ENCODE measurements around the gene FBN1.

FBN1 gene

GRCh38 chr15:48409623-48410022 lies 235.9 kb downstream of the FBN1 start:
- TF ChIP-seq, protein P1, sequence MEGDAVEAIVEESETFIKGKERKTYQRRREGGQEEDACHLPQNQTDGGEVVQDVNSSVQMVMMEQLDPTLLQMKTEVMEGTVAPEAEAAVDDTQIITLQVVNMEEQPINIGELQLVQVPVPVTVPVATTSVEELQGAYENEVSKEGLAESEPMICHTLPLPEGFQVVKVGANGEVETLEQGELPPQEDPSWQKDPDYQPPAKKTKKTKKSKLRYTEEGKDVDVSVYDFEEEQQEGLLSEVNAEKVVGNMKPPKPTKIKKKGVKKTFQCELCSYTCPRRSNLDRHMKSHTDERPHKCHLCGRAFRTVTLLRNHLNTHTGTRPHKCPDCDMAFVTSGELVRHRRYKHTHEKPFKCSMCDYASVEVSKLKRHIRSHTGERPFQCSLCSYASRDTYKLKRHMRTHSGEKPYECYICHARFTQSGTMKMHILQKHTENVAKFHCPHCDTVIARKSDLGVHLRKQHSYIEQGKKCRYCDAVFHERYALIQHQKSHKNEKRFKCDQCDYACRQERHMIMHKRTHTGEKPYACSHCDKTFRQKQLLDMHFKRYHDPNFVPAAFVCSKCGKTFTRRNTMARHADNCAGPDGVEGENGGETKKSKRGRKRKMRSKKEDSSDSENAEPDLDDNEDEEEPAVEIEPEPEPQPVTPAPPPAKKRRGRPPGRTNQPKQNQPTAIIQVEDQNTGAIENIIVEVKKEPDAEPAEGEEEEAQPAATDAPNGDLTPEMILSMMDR (IDR thresholded peaks at IDR 0.05), result no peak
- H3K4me3 ChIP-seq (ENCODE audit: low read depth, low read length), result no peak overlapping the region
- H3K27ac ChIP-seq, result no peak overlapping the region
- H2AFZ ChIP-seq, result no peak overlapping the region
- no peaks in the 10 kb centered on the region for H3K27me3 ChIP-seq (ENCODE audit: control insufficient read depth, insufficient read depth, low read length)
- H3K36me3 ChIP-seq (ENCODE audit: control insufficient read depth, insufficient read depth, low read length), result no peaks in the 10 kb centered on the region
- no peaks in the 10 kb centered on the region for H3K9me3 ChIP-seq (ENCODE audit: control insufficient read depth, low read length)
- H3K9ac ChIP-seq, result no peak overlapping the region
- no peak overlapping the region for H3K4me2 ChIP-seq (ENCODE audit: low read length)
- H3K79me2 ChIP-seq, result no peaks in the 10 kb centered on the region
- H3K4me1 ChIP-seq, result no peaks in the 10 kb centered on the region

DNA sequence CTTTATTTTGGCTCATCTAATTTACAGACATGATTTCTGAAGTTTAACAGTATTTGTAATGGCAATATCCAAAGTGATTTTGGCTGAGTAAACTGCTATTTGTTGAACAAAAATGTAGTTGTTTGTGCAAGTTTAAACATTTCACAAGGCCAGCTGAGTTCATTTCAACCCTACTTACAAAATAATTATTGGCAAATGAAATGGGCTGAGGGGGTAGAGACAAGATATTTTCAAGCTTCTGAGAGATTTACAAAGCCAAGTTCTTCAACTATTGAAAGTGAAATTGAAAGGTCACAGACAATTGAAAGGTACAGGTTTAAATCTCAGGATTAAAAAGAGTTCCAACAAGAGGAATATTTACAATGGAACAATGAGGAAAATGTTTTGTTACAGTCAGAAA lies 237.2 kb downstream of the FBN1 start:
- no peaks in the 10 kb centered on the region for H3K9me3 ChIP-seq (ENCODE audit: control insufficient read depth, low read length)
- no peak overlapping the region for H3K9ac ChIP-seq
- no peak overlapping the region for H3K4me2 ChIP-seq (ENCODE audit: low read length)
- H3K27ac ChIP-seq, result no peak overlapping the region
- H3K79me2 ChIP-seq, result no peaks in the 10 kb centered on the region
- H2AFZ ChIP-seq, result no peak overlapping the region
- H3K4me1 ChIP-seq, result no peaks in the 10 kb centered on the region
- H3K27me3 ChIP-seq (ENCODE audit: control insufficient read depth, insufficient read depth, low read length), result no peaks in the 10 kb centered on the region
- no peak overlapping the region for H3K4me3 ChIP-seq (ENCODE audit: low read depth, low read length)
- no peaks in the 10 kb centered on the region for H3K36me3 ChIP-seq (ENCODE audit: control insufficient read depth, insufficient read depth, low read length)
- TF ChIP-seq, protein P1 (IDR thresholded peaks at IDR 0.05), result no peak

DNA sequence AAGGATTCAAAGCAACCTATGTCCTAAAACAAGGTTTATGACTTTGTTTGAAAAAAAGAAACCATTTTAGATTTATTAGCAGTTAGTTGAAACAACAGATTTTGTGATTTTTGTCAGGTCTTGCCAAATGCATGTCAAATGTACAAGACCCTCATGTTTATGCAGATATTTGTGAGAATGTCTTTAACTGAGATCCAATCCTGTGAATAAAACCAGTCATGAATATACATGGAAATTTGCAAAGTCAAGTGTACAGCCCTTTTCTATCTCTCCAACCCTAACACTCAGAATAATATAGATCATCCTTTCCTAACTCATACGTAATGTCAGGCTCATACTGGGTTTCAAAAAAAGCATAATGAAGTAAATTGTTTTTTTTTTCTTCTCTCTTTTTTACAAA lies 237.9 kb downstream of the FBN1 start:
- no peak overlapping the region for H3K4me2 ChIP-seq (ENCODE audit: low read length)
- no peak overlapping the region for H3K4me3 ChIP-seq (ENCODE audit: low read depth, low read length)
- H3K79me2 ChIP-seq, result no peaks in the 10 kb centered on the region
- no peaks in the 10 kb centered on the region for H3K4me1 ChIP-seq
- no peak overlapping the region for H2AFZ ChIP-seq
- no peaks in the 10 kb centered on the region for H3K27me3 ChIP-seq (ENCODE audit: control insufficient read depth, insufficient read depth, low read length)
- no peaks in the 10 kb centered on the region for H3K9me3 ChIP-seq (ENCODE audit: control insufficient read depth, low read length)
- no peaks in the 10 kb centered on the region for H3K36me3 ChIP-seq (ENCODE audit: control insufficient read depth, insufficient read depth, low read length)
- TF ChIP-seq, protein P1 (IDR thresholded peaks at IDR 0.05), result no peak
- no peak overlapping the region for H3K9ac ChIP-seq
- H3K27ac ChIP-seq, result no peak overlapping the region

DNA sequence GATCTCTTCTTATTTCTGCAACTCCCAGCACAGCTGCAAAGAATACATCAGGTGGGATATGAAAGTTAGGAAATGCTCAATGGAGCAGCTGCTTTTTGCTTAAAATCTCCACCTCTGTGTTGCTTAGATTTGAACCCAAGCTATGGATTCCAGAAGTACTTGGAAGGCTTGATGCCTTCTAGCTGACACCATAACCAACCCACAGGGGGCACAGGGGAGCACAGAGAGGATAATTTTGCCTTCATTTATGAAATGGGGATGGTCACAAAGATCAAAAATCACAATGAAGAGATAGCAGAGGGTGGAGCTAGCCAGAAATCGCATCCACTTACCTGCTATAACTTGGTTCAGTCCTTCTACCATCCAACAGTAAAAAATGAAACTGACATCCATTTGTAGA lies 238.6 kb downstream of the FBN1 start:
- Histone ChIP-seq H3K79me2 (no peaks in the 10 kb centered on the region), H3K9me3 (ENCODE audit: control insufficient read depth, low read length) (no peaks in the 10 kb centered on the region), H3K4me3 (ENCODE audit: low read depth, low read length) (no peak overlapping the region), H3K27ac (no peak overlapping the region), H3K4me2 (ENCODE audit: low read length) (no peak overlapping the region), H3K9ac (no peak overlapping the region), H3K36me3 (ENCODE audit: control insufficient read depth, insufficient read depth, low read length) (no peaks in the 10 kb centered on the region), H3K27me3 (ENCODE audit: control insufficient read depth, insufficient read depth, low read length) (no peaks in the 10 kb centered on the region), H3K4me1 (no peaks in the 10 kb centered on the region), H2AFZ (no peak overlapping the region)
- TF ChIP-seq, protein P1 (IDR thresholded peaks at IDR 0.05), result no peak

DNA sequence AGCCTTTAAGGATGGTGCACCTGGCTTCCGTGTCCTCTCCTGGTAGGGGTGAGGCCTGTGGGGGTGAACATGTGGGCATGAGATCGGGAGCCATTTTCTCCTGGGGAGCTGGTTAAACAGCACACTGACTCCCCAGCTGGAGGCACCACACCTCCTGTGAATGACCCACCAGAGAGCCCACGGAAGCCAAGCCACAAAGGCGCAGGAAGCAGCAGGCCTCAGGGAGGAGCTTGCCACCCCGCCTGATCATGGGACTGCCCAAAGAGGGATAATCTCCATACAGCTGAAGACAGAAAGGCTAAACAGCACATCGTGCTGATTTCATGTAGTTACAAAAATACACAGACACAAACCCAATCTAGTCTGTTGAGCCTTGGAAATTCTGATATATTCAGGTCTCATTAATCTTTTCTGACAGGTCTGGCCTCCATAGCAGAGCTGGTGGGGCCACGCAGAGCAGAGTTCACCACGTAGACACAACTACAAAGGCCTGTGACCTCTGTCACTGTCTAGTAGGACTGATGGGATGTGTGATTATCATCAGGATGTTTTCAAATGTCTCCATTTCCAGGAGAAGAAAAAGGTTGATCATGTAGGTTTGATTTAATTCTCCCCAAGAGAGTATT lies 239.1 kb downstream of the FBN1 start:
- Histone ChIP-seq H3K79me2 (no peaks in the 10 kb centered on the region), H3K36me3 (ENCODE audit: control insufficient read depth, insufficient read depth, low read length) (no peaks in the 10 kb centered on the region), H3K27me3 (ENCODE audit: control insufficient read depth, insufficient read depth, low read length) (no peaks in the 10 kb centered on the region), H3K4me3 (ENCODE audit: low read depth, low read length) (no peak overlapping the region), H3K4me2 (ENCODE audit: low read length) (no peak overlapping the region), H3K9me3 (ENCODE audit: control insufficient read depth, low read length) (no peaks in the 10 kb centered on the region), H2AFZ (no peak overlapping the region), H3K27ac (no peak overlapping the region), H3K9ac (no peak overlapping the region), H3K4me1 (no peaks in the 10 kb centered on the region)
- TF ChIP-seq, protein P1 (IDR thresholded peaks at IDR 0.05), result no peak

Measured in parathyroid adenoma (tissue), 2 donors.